IMR-90 (cell line): ENCODE data around the gene INPP4A. TPM values are rescaled to one million over a fixed set of nuclear protein-coding genes. Genes with fewer than 3 reads are reported as not detected.

Source experiments
- ATAC-seq: fragments of 200-7000 bp; cut with Tn5 transposase; 2 replicates; pipeline ENCODE4 v1.9.1; 2020; ENCODE audit warnings: low read depth, mild to moderate bottlenecking, moderate library complexity
- BruUV-seq: library from RNA; stranded (reverse); fragments of 400-500 nt; replicated peaks from 2 replicates; lab custom pipeline; 2021; lab: Mats Ljungman, UMichigan
- CTCF ChIA-PET: fragments of 300-600 bp; formaldehyde crosslinking; extraction: SDS; loops from one replicate; lab custom pipeline; 2021; ENCODE audit warnings: antibody characterized with exemption; lab: Yijun Ruan, JAX
- POLR2A ChIA-PET: fragments of 300-600 bp; sonication (Branson Sonifier 250); formaldehyde crosslinking; loops from one replicate; lab custom pipeline; 2022; ENCODE audit warnings: antibody characterized with exemption; ENCODE audit not compliant: unreplicated experiment; lab: Charles Lee
- DNase-seq: peaks from one replicate; pipeline ENCODE4 v3.0.0; 2013
- H2AFZ ChIP-seq: replicated peaks from 2 replicates; pipeline ENCODE3; 2013; ENCODE audit warnings: low read length, mild to moderate bottlenecking; ENCODE audit not compliant: poor library complexity
- H2AK5ac ChIP-seq: 2 replicates; pipeline ENCODE4 v1.6.1; 2013; ENCODE audit warnings: low read depth, low read length, inconsistent platforms
- H2AK9ac ChIP-seq: replicated peaks from 2 replicates; pipeline ENCODE3; 2013; ENCODE audit warnings: mild to moderate bottlenecking, low read depth, low read length, moderate library complexity; ENCODE audit not compliant: poor library complexity
- H2BK120ac ChIP-seq: 2 replicates; pipeline ENCODE4 v1.6.1; 2013; ENCODE audit warnings: low read depth, low read length, inconsistent platforms
- H2BK15ac ChIP-seq: 3 replicates; pipeline ENCODE4 v1.6.1; 2013; ENCODE audit warnings: low read depth, low read length, inconsistent platforms
- H2BK20ac ChIP-seq: 2 replicates; pipeline ENCODE4 v1.6.1; 2013; ENCODE audit warnings: low read depth, mild to moderate bottlenecking, inconsistent platforms, low read length, moderate library complexity
- H2BK5ac ChIP-seq: 2 replicates; pipeline ENCODE4 v1.6.1; 2013; ENCODE audit warnings: mild to moderate bottlenecking, low read depth, low read length, inconsistent platforms; ENCODE audit not compliant: poor library complexity, severe bottlenecking
- H3K14ac ChIP-seq: replicated peaks from 2 replicates; pipeline ENCODE4 v1.6.1; 2013; ENCODE audit warnings: low read depth, low read length, inconsistent platforms
- H3K18ac ChIP-seq: 2 replicates; pipeline ENCODE4 v1.6.1; 2013; ENCODE audit warnings: low read depth, low read length, control low read depth
- H3K23ac ChIP-seq: 2 replicates; pipeline ENCODE4 v1.6.1; 2013; ENCODE audit warnings: low read depth, low read length, inconsistent platforms
- H3K27ac ChIP-seq: 2 replicates; pipeline ENCODE4 v1.5.1; 2013; ENCODE audit warnings: mild to moderate bottlenecking, control low read depth, low read length; ENCODE audit not compliant: insufficient read depth
- H3K27me3 ChIP-seq: 2 replicates; pipeline ENCODE4 v1.6.1; 2013; ENCODE audit warnings: low read length; ENCODE audit not compliant: control insufficient read depth, insufficient read depth
- H3K36me3 ChIP-seq: 2 replicates; pipeline ENCODE4 v1.6.1; 2013; ENCODE audit warnings: low read length, mixed read lengths; ENCODE audit not compliant: control insufficient read depth, insufficient read depth
- H3K4ac ChIP-seq: 2 replicates; pipeline ENCODE4 v1.6.1; 2013; ENCODE audit warnings: low read depth, low read length, inconsistent platforms
- H3K4me1 ChIP-seq: 2 replicates; pipeline ENCODE4 v1.6.1; 2013; ENCODE audit warnings: low read length, mixed read lengths; ENCODE audit not compliant: control insufficient read depth, insufficient read depth
- H3K4me2 ChIP-seq: 2 replicates; pipeline ENCODE4 v1.6.1; 2013; ENCODE audit warnings: low read depth, mild to moderate bottlenecking, control low read depth, low read length, moderate library complexity
- H3K4me3 ChIP-seq: 2 replicates; pipeline ENCODE4 v1.5.1; 2013; ENCODE audit warnings: low read depth, mild to moderate bottlenecking, control low read depth, low read length, moderate library complexity; ENCODE audit not compliant: insufficient read depth
- H3K56ac ChIP-seq: 2 replicates; pipeline ENCODE4 v1.6.1; 2013; ENCODE audit warnings: low read length, inconsistent platforms; ENCODE audit not compliant: insufficient read depth; ENCODE audit errors: extremely low read depth
- H3K79me1 ChIP-seq, 2 experiments: 2 replicates each; pipeline ENCODE4 v1.6.1; 2013; ENCODE audit warnings: low read length in 2 of 2, inconsistent platforms in 1 of 2, low read depth in 1 of 2
- H3K9ac ChIP-seq: 2 replicates; pipeline ENCODE4 v1.6.1; 2013; ENCODE audit warnings: low read depth, low read length, control low read depth
- H3K9me1 ChIP-seq: 2 replicates; pipeline ENCODE4 v1.6.1; 2013; ENCODE audit warnings: low read length, inconsistent platforms; ENCODE audit not compliant: insufficient read depth
- H3K9me3 ChIP-seq: 2 replicates; pipeline ENCODE4 v1.6.1; 2013; ENCODE audit warnings: low read length; ENCODE audit not compliant: control insufficient read depth, insufficient read depth
- H4K20me1 ChIP-seq: 2 replicates; pipeline ENCODE4 v1.6.1; 2013; ENCODE audit warnings: low read length, inconsistent platforms; ENCODE audit not compliant: insufficient read depth
- H4K5ac ChIP-seq: 2 replicates; pipeline ENCODE4 v1.6.1; 2013; ENCODE audit warnings: mild to moderate bottlenecking, low read depth, low read length, control low read depth
- H4K8ac ChIP-seq, 2 experiments: 2 replicates each; pipeline ENCODE4 v1.6.1; 2013; ENCODE audit warnings: low read depth in 2 of 2, low read length in 2 of 2, control low read depth in 1 of 2, inconsistent platforms in 1 of 2
- H4K91ac ChIP-seq: 2 replicates; pipeline ENCODE4 v1.6.1; 2013; ENCODE audit warnings: low read depth, low read length, inconsistent platforms; ENCODE audit not compliant: insufficient read depth
- ELK1 ChIP-seq: fragments of 150-350 bp; IDR thresholded peaks from 2 replicates; pipeline ENCODE4 v1.6.1; 2016; ENCODE audit warnings: low read depth, mild to moderate bottlenecking, low read length, moderate library complexity, borderline replicate concordance
- MAZ ChIP-seq: IDR thresholded peaks from 2 replicates; pipeline ENCODE4 v1.6.1; 2012; ENCODE audit warnings: low read depth, mild to moderate bottlenecking, low read length, improper control_type of control experiment, moderate library complexity, borderline replicate concordance
- NFE2L2 ChIP-seq: fragments of 150-350 bp; IDR thresholded peaks from 2 replicates; pipeline ENCODE4 v1.6.1; 2016; ENCODE audit warnings: low read depth, mild to moderate bottlenecking, low read length
- POLR2A ChIP-seq: IDR thresholded peaks from 2 replicates; pipeline ENCODE4 v1.6.1; 2012; ENCODE audit warnings: mild to moderate bottlenecking, low read depth, low read length
- RCOR1 ChIP-seq: IDR thresholded peaks from 2 replicates; pipeline ENCODE4 v1.6.1; 2012; ENCODE audit warnings: mild to moderate bottlenecking, low read length, improper control_type of control experiment; ENCODE audit not compliant: insufficient replicate concordance
- SMC3 ChIP-seq: fragments of 150-350 bp; IDR thresholded peaks from 2 replicates; pipeline ENCODE4 v1.6.1; 2016; ENCODE audit warnings: low read depth, mild to moderate bottlenecking, antibody characterized with exemption, low read length, moderate library complexity
- WGBS, 2 experiments: methylation state at CpG; one replicate each; pipeline versions ENCODE4 v1.1.5 to v1.1.7; 2013; ENCODE audit warnings: missing lambda C conversion rate in 2 of 2; ENCODE audit not compliant: insufficient read length in 1 of 2; ENCODE audit errors: extremely low coverage in 2 of 2; 5-methylcytosine and 5-hydroxymethylcytosine counted together
- dilution Hi-C: fragments of 300-500 bp; cut with HindIII; formaldehyde crosslinking; loops from one replicate; pipeline ENCODE4 v1.14.3; 2018; ENCODE audit warnings: low sequenced_read_pairs; ENCODE audit not compliant: unreplicated experiment
- in situ Hi-C: fragments of 300-500 bp; cut with MboI; formaldehyde crosslinking; loops from 3 replicates; pipeline ENCODE4 v1.14.3; 2019; ENCODE audit warnings: low sequenced_read_pairs, inconsistent platforms, mixed read lengths
- intact Hi-C: fragments of 100-400 bp; cut with micrococcal nuclease; formaldehyde crosslinking; loops from 2 replicates; pipeline ENCODE4 v1.10.0; 2022
- polyA plus RNA-seq, 3 experiments: library from polyadenylated mRNA; depleted of rRNA; stranded (reverse); fragments of >200 nt; gene quantifications; 2 replicates each; pipeline ENCODE4 v1.2.3, GENCODE V29; 2012; ENCODE audit warnings: low replicate concordance in 1 of 3
- total RNA-seq: library from RNA; depleted of rRNA; stranded (reverse); fragments of >200 nt; gene quantifications from 2 replicates; pipeline ENCODE4 v1.2.3, GENCODE V29; 2012

Gene INPP4A
- total and polyA plus RNA-seq, 2 of the 4 experiments (the other 2 are of a cell fraction) = 14.5 to 27.1 TPM

- Histone ChIP-seq H3K27me3 (no peaks in the 10 kb centered on the region), H3K4ac (no peak overlapping the region), H3K4me2 (no peak overlapping the region), H2BK20ac (no peak overlapping the region), H4K5ac (no peak overlapping the region), H2AFZ (no peak overlapping the region), H3K27ac (no peak overlapping the region), H2BK15ac (no peak overlapping the region), H4K20me1 (peaks cover 53% of the 10 kb centered on the region), H3K18ac (no peak overlapping the region), H3K56ac (no peak overlapping the region), H2BK120ac (no peak overlapping the region), H3K4me1 (peaks cover 2% of the 10 kb centered on the region; the same call in 1 of the 2 replicates), H3K4me3 (no peak overlapping the region), H2AK9ac (no peak overlapping the region), H4K8ac (no peak overlapping the region), H3K14ac (no peak overlapping the region), H3K9me3 (no peaks in the 10 kb centered on the region), H3K9me1 (peaks cover 7% of the 10 kb centered on the region; the same call in 1 of the 2 replicates), H2BK5ac (no peak overlapping the region), H2AK5ac (no peak overlapping the region), H3K9ac (no peak overlapping the region), H3K79me1 (peaks cover 45 to 78% of the 10 kb centered on the region in 2 experiments), H3K36me3 (no peaks in the 10 kb centered on the region), H3K23ac (no peak overlapping the region), H4K91ac (no peak overlapping the region)
- no peak for DNase-seq
- ATAC-seq = no peak
- in situ Hi-C loops (no loop called here), dilution Hi-C loops (no loop called here), intact Hi-C loops (no loop called here)
- WGBS, 2 experiments = 82% methylated on average over 2 of the region's 4 CpGs; no CpG with 5 or more reads in 1 of the 2 experiments
- POLR2A ChIA-PET = interaction anchor here (1.2 kb wide), 1 partner anchor 8 kb away, joined by 3 read pairs; no protein-coding TSS in a partner anchor
- BruUV-seq = no TSS peak
- no peak for TF ChIP-seq POLR2A
- TF ChIP-seq SMC3 = no peak
- no peak for TF ChIP-seq RCOR1
- no peak for TF ChIP-seq ELK1
- no peak for TF ChIP-seq MAZ
- no peak for TF ChIP-seq NFE2L2
- CTCF ChIA-PET = interaction anchor here (0.8 to 1.0 kb wide), 3 partner anchors 19 to 31 kb away, joined by 3 to 5 read pairs (median 3); no protein-coding TSS in a partner anchor
Observed at GRCh38 chr2:98488252-98488651, 43.6 kb downstream of the INPP4A start.
